ENCODE results near the gene CEP78. TPM values are rescaled to one million over a fixed set of nuclear protein-coding genes. Genes with fewer than 3 reads are reported as not detected.

Gene CEP78
- total RNA-seq, 1 experiment from 2014 or later, result 10.1 TPM

GRCh38 chr9:78252616-78253015 lies 16.7 kb downstream of the CEP78 start:
- Mint-ChIP-seq H3K4me3 (ENCODE audit: unreplicated experiment) (no peak overlapping the region), H3K9me3 (ENCODE audit: unreplicated experiment) (no peaks in the 10 kb centered on the region), H3K36me3 (ENCODE audit: insufficient read depth, unreplicated experiment) (no peaks in the 10 kb centered on the region), H3K27ac (ENCODE audit: unreplicated experiment) (no peak overlapping the region), H3K27me3 (ENCODE audit: insufficient read depth, unreplicated experiment) (no peaks in the 10 kb centered on the region), H3K4me1 (ENCODE audit: low read depth, unreplicated experiment) (no peaks in the 10 kb centered on the region)
- DNase-seq, result no peak
- Histone ChIP-seq H3K27me3 (replicated peaks; ENCODE audit: control insufficient read depth, insufficient read depth, low read length) (no peaks in the 10 kb centered on the region), H3K9me3 (no peaks in the 10 kb centered on the region), H3K36me3 (ENCODE audit: control insufficient read depth, insufficient read depth, low read length) (no peaks in the 10 kb centered on the region), H3K4me3 (ENCODE audit: low read depth, low read length) (no peak overlapping the region), H3K4me1 (no peaks in the 10 kb centered on the region)
- POLR2A ChIA-PET, result no interaction called here
- CTCF ChIA-PET, result no interaction called here
- no peak for TF ChIP-seq CTCF (IDR thresholded peaks at IDR 0.05; ENCODE audit: insufficient read depth in 1 of 2, low read depth in 1 of 2, low read length in 1 of 2, severe bottlenecking in 1 of 2, unreplicated experiment in 1 of 2)
- no TSS peak for BruUV-seq (replicated peaks)
- intact Hi-C loops (cut with micrococcal nuclease; ENCODE audit: unreplicated experiment), result no loop called here

DNA sequence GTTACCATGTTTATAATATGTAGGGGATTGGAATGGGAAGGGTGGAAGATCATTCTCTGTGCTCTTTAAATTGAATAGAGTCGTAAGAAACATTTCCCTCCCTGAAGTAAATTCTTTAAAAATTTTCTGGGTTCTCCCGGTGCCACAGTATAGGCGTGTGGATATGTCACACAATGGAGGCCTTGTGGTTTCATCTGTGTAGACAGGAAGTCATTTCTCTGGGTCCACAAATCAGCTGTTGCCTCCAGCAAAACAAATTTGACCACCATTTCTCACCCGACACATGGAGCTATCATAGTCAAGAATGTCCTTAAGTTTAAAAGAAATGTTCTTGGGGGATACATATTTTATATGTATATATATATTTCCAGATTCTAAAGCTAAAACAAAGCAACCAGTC lies 17.4 kb downstream of the CEP78 start:
- H3K4me3 Mint-ChIP-seq (ENCODE audit: unreplicated experiment), result no peak overlapping the region
- no TSS peak for BruUV-seq (replicated peaks)
- ChIA-PET CTCF (no interaction called here), POLR2A (no interaction called here)
- no peaks in the 10 kb centered on the region for H3K27me3 ChIP-seq (replicated peaks; ENCODE audit: control insufficient read depth, insufficient read depth, low read length)
- no peaks in the 10 kb centered on the region for H3K36me3 Mint-ChIP-seq (ENCODE audit: insufficient read depth, unreplicated experiment)
- H3K27me3 Mint-ChIP-seq (ENCODE audit: insufficient read depth, unreplicated experiment), result no peaks in the 10 kb centered on the region
- intact Hi-C loops (cut with micrococcal nuclease; ENCODE audit: unreplicated experiment), result no loop called here
- H3K36me3 ChIP-seq (ENCODE audit: control insufficient read depth, insufficient read depth, low read length), result no peaks in the 10 kb centered on the region
- H3K4me1 Mint-ChIP-seq (ENCODE audit: low read depth, unreplicated experiment), result no peaks in the 10 kb centered on the region
- no peak overlapping the region for H3K4me3 ChIP-seq (ENCODE audit: low read depth, low read length)
- no peak for DNase-seq
- no peak overlapping the region for H3K27ac Mint-ChIP-seq (ENCODE audit: unreplicated experiment)
- no peaks in the 10 kb centered on the region for H3K9me3 Mint-ChIP-seq (ENCODE audit: unreplicated experiment)
- H3K9me3 ChIP-seq, result no peaks in the 10 kb centered on the region
- TF ChIP-seq CTCF (IDR thresholded peaks at IDR 0.05; ENCODE audit: insufficient read depth in 1 of 2, low read depth in 1 of 2, low read length in 1 of 2, severe bottlenecking in 1 of 2, unreplicated experiment in 1 of 2), result no peak
- no peaks in the 10 kb centered on the region for H3K4me1 ChIP-seq

- no peaks in the 10 kb centered on the region for H3K4me1 Mint-ChIP-seq (ENCODE audit: low read depth, unreplicated experiment)
- no peak overlapping the region for H3K4me3 Mint-ChIP-seq (ENCODE audit: unreplicated experiment)
- H3K9me3 Mint-ChIP-seq (ENCODE audit: unreplicated experiment), result no peaks in the 10 kb centered on the region
- no peaks in the 10 kb centered on the region for H3K36me3 Mint-ChIP-seq (ENCODE audit: insufficient read depth, unreplicated experiment)
- H3K27me3 Mint-ChIP-seq (ENCODE audit: insufficient read depth, unreplicated experiment), result no peaks in the 10 kb centered on the region
- POLR2A ChIA-PET, result no interaction called here
- intact Hi-C loops (cut with micrococcal nuclease; ENCODE audit: unreplicated experiment), result loop anchor here (1.0 to 5.0 kb wide), 2 partner anchors 36 to 108 kb away; partner anchors contain the start of gene PSAT1
- Histone ChIP-seq H3K4me1 (no peaks in the 10 kb centered on the region), H3K9me3 (no peaks in the 10 kb centered on the region), H3K36me3 (ENCODE audit: control insufficient read depth, insufficient read depth, low read length) (no peaks in the 10 kb centered on the region), H3K27me3 (replicated peaks; ENCODE audit: control insufficient read depth, insufficient read depth, low read length) (no peaks in the 10 kb centered on the region), H3K4me3 (ENCODE audit: low read depth, low read length) (no peak overlapping the region)
- TF ChIP-seq CTCF (IDR thresholded peaks at IDR 0.05; ENCODE audit: insufficient read depth in 1 of 2, low read depth in 1 of 2, low read length in 1 of 2, severe bottlenecking in 1 of 2, unreplicated experiment in 1 of 2), result no peak
- no peak overlapping the region for H3K27ac Mint-ChIP-seq (ENCODE audit: unreplicated experiment)
- CTCF ChIA-PET, result no interaction called here
- BruUV-seq (replicated peaks), result no TSS peak
- no peak for DNase-seq
These were observed 25.6 kb downstream of the CEP78 start for GRCh38 chr9:78261403-78262001.

Measured in Caco-2 (cell line).